ENCODE data around the gene POLR1E.
"Not testable (repeated sequence)": the region's sequence is repeated elsewhere in the genome, so short reads cannot be mapped to it uniquely, and the experiment has no call there.

The POLR1E gene

DNA sequence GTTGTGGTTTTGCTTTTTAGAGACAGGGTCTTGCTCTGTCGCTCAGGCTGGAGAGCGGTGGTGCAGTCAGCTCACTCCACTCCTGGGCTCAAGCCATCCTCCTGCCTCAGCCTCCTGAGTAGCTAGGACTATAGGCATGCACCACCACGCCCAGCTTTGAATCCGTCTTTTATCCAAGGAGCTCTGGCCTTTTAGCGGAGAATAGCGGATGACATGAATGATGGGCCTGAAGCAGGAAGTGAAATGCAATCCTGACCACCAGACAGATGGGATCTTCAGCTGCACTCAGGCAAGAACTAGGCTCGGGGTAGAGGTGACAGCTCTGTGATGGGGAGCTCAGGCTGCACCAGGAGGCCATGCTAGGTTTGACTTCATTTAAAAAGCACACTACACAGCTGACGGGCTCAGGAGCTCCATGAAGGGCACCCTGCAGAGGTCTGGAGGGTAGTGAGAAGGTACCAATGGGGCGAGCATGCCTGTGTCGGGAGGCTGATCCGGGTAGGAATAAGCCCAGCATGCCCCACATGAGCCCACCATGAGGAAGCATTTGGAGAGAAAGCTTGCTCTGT, 21.9 kb downstream of the POLR1E start:
- no peak for DNase-seq

DNA sequence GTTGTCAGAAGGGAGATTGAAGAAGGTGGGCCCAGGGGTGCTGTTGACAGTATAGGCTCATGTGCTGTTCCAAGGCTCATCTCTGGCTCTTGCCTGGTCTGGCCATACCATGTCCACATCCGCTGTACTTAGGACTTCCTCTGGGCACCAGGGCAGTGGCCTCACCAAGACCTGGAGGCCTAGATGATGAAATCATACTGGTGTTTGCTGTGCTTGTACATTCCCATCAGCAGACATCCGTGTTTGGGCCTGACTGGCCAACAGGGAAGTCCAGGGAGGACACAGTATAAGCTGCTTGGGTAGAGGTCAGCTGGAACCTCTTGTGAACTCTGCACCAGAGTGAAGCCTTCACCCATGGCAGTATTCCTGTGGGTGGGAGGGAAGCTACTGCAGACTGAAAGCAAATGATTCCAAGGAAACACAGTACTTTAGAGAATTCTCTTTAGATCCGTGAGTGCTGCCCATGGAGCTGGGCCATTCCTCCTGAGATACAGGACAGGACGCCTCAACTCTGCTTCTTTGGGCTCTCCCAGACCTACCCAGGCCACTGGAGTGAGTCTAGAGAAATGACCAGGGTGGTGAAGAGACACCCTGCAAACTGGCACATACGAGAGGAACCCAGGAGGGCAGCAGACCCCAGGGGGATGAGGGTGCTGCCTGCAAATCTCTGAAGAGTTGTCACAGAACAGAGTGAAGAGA, 22.5 kb downstream of the POLR1E start:
- DNase-seq: no peak

DNA sequence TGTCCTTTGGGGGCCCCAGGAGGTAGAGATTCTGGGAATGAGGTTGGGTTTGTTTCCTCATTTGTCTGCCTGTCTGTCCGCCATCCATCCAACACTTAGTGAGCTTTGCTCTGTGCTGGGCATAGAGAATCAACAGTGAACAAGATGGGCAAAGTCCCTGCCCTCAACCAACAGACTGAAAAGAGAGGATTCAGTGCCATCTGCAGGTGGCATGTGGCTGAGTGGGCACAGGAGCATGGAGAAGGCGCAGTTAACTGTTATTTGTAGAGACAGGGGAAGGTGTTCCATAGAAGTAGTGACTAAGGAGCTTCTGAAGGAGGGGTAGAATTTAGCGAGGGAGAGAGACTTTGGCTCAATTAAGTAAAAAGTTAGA, 23.1 kb downstream of the POLR1E start:
- DNase-seq: no peak

GRCh38 chr9:37509536-37509935, 23.8 kb downstream of the POLR1E start:
- DNase-seq: no peak

GRCh38 chr9:37510053-37510452, 24.3 kb downstream of the POLR1E start:
- not testable (repeated sequence) for DNase-seq

DNA sequence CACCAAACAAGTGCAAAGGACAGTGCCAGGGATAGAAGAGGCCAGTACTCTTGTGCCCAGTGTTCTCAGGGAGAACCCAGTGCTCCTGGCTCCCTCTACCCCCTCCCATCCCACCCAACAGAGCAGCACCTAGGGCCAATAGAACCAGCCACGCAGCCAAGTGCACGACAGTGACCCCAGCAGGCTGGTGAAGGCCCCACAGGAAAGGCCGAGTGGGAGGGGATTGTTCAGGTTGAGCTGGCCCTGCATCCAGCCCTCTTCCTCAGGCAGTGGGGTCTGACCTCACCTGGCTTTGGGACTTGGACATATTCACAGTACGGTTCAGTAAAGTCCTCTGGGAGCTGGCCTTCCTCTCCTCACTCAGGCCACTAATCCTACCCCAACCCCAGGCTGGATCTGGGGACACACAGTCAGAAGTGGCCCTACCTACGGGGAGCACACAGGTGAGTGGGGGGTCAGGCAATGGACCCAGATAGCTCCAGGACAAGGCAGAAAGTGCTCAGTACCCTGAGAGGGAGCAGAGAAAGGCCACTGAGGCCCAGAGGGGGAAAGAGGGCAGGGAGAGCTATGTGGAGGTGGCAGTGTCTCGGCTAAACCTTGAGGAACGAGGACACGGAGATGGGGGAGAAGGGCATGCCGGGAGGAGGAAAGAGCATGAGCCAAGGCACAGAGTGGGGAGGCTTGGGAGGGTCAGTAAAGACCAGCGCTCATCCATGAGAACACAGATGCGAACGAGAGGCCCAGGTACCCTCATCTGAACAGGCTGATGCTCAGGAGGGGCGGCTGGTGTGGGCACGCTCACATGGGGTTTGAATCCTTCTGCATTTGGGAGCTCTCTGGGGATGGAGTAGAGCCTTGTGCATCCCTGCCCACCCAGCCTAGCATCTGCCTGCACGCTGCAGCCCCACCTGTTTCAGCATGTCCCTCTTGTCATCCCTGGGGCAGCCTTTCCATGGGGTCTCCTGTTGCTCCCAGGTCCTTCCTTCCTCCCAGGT, 25.6 kb downstream of the POLR1E start:
- DNase-seq: no peak

DNA sequence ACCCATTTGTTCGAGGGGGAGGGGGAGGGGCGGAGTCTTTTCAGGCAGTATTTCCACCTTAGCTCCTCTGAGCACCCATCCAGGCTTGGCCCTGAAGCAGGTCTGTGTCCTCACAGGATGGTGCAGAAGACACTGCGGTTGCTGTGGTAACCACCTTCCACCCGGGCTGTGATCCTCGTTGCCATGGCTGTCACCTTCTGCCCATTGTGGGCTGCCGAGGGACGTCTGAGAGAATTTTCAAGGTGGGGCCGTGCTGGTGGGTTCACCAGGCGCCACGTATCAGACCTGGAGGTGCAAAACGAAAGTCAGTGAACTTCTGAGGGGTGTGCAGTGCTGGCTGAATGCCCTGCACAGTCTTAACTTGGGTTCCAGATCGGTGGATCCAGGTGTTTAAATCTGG, 26.7 kb downstream of the POLR1E start:
- no peak for DNase-seq

DNA sequence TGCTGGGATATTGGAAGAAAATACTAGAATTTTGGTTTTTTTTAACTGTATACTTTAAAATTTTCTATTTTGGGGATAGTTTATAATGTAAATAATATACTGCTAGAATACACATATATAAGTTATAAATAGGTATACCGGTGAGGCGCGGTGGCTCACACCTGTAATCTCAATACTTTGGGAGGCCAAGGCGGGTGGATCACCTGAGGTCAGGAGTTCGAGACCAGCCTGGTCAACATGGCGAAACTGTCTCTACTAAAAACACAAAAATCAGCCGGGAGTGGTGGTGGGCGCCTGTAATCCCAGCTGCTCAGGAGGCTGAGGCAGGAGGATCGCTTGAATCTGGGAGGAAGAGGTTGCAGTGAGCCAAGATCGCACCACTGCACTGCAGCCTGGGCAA, 28.7 kb downstream of the POLR1E start:
- not testable (repeated sequence) for DNase-seq

- DNase-seq: no peak
Observed at GRCh38 chr9:37514999-37515398, 29.3 kb downstream of the POLR1E start.

DNA sequence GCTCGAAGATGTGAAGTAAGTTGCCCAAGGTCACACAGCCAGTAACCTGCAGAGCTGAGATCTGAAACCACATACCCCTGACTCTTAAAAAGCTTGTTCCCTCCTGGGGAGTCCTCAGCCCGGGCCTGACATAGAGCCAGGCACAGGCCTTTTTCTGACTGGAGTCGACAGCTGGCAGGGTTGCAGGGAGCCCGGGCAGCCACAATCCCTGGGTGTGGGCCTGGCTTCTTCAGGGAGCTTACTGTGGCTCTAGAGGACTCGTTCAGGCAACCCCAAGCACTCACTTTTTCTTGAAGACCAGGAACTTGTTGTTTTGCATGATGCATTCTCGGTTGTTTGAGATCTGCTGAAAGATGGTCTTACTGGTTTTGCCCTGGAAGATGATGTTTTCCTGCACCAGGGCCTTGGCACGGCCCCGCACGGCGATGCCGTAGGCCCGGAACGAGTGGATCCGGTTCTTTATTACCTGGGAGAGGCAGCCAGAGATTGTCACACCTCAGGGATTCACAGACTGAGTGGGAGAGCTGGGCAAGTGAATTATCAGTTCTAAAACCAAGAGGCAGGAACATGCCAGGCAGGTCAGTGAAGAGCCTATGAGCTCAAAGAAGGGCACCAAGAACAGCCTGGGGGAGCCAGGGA, 30.0 kb downstream of the POLR1E start:
- DNase-seq: no peak

DNA sequence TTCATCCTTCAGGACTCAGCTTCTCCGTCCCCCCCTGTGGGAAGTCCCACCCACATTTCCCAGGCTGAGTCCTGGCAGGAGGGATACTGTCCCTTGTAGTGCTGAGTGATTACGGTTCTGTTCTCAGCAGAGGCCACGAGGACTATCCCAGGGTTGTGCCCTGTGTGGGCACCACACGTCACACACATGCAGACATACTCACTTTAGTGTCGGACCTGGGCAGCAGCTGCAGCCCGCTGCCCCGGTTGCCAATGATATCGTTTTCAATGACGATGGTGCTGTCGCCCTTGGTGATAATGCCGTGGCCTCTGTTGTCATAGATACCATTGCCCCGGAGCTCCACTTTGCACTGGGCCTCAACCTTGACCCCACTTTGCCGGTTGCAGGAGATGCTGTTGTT, 32.2 kb downstream of the POLR1E start:
- DNase-seq: no peak

DNA sequence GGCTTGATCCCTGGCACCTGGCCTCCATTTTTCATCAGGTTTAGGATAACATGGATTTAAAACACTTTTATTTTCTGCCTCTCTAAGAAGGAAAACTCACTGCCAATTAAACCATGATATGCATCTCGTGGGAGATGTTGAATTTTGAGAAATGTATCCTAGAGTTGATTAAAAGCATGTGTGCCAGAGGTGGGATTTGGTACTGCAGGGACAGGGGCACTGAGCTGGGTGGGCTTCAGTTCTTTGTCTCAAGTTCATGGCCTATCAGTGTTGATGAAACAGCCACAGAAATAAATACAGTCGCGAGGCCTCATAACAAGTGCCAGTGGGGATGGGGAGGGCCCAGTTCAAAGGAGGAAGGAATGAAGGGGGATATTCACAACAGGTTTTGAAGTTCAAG, 34.9 kb downstream of the POLR1E start:
- DNase-seq: no peak

DNA sequence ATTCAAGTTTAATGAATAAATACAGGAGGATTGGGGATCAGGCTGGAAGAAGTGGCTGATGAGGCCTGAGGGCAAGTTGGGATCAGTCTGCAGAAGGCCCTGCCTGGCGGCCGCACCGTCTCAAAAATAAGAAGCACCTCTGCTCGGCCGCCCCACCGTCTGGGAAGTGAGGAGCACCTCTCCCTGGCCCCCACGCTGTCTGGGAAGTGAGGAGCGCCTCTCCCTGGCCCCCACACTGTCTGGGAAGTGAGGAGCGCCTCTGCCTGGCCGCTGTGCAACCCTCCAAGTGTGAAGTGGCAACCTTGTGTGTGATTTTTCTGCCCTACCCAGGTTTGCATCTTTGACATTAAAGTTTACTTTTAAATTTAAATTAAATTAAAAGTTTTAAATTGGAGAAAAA, 35.4 kb downstream of the POLR1E start:
- no peak for DNase-seq

DNA sequence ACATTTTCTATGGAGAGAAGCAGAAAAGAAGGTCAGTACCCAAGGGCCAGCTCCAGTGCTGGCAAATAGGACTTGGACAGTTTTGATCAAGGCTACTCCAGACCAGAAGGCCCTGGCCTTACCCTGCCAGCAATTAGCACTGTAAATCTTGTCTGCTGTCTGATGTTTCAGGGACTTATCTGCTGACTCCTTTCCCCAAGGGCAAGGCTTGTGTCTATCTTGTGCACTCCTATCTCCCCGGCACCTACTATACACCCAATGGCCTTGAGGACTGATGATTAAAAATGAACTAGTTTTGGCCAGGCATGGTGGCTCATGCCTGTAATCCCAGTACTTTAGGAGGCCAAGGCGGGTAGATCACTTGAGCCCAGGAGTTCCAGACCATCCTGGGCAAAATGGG, 37.2 kb downstream of the POLR1E start:
- no peak for DNase-seq

- no peak for DNase-seq
Observed at GRCh38 chr9:37523916-37524315, 38.2 kb downstream of the POLR1E start.

GRCh38 chr9:37528652-37529471, 43.1 kb downstream of the POLR1E start:
- peak; percentile 79 for DNase-seq

DNA sequence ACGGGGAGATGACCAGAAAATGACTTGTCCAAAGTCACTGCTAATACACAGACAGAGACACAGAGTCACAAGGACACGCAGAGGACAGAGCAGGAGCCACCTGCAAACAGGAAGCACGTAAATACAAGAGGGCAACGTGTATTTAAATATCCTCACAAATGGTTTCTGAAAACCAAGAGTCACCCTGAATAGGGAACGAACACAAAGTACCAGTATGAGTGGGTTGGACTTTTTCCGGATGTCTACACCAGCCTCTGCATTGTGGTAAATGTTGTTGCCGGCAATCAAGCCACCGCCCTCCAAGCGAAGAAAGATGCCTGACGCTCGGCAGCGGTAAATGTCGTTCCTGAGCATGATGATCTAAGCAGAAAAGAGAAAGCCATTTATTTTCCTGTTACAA, 46.0 kb downstream of the POLR1E start:
- DNase-seq: no peak

DNA sequence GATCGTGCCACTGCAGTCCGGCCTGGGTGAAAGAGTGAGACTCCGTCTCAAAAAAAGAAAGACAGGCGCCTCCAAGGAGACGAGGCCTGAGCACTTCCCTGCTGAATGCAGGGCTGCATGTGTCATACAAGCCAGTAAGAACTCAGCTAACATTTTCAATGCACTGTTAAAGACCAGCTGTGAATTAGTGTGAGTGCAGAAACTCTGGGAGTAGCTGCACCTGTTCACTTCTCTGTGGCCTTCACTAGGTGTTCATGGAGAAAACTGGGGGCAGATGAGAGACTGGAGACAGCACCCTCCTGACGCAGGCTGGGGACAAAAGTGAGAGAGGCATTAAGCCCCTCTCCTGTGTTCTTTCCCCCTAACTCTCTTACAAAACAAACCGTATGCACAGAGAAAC, 48.7 kb downstream of the POLR1E start:
- DNase-seq: no peak

DNA sequence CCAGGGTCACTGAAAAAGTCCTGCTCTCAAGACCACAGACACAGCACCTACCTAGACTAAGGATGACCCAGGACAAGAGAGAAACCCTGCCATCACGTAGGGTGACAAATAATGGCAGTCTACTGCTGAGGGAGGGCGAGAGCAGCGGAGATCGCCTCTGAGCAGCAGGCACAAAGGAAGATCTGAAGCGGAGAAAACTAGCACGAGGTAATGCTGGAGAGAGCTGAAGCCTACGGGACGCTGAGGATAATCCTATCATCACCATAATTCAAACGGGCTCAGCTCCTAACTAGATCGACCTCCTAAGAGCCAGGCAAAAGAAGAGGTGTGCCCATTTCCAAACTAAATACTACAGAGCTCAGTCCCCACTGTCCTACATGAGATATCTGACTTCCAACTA, 49.2 kb downstream of the POLR1E start:
- no peak for DNase-seq

DNA sequence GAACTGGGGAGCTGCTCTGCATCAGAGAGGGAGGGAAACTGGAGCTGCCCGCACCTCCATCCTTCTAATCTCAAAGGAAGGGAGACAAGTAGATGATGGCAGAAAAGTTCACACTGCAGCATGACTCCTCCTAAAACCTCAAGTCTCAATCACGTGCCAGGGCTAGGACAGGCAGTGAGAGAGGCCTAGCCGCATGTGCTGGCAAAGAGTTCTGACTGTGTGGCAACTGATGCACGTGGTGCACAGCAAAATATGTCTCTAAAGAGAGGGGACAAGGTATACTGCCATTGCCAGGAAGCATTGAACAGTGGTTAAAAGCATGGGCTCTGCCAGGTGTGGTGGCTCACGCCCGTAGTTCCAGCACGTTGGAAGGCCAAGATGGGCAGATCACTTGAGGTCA, 52.4 kb downstream of the POLR1E start:
- DNase-seq: no peak

DNA sequence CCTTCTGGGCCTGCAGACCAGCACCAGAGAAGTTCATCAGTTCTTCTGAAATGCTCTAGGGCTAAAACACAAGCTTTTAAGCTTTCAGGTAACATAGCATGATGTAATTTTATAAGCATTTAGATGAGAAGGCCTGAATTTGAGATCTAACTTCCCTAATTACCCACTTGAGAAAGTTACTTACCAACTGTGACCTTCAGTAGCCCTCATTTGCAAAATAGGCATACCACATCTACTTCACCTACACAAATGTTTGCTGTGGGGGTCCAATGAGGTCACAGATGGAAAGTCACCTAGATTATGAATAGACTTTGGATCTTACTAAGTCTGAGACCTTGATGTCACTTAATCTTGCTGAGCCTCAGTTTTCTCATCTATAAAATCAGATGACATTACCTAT, 53.9 kb downstream of the POLR1E start:
- no peak for DNase-seq

DNA sequence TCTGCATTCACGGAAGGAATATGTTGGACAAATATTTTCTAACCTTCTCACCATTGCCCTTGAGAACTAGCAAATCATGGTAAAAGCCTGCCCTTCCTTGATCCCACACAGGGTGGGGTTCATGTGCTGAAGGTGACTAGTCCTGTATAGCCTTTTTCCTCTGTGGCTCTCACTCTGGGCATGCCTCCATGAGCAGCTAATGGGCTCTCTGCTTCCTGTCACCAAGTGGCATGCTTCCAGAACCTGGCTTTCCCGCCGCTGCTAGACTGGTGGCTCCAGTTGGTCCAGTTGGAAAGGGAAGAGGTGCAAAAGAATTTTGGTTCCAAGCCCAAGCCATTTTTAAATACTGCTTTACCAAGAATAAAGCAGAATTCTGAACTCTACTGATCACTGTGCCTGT, 54.9 kb downstream of the POLR1E start:
- no peak for DNase-seq

DNA sequence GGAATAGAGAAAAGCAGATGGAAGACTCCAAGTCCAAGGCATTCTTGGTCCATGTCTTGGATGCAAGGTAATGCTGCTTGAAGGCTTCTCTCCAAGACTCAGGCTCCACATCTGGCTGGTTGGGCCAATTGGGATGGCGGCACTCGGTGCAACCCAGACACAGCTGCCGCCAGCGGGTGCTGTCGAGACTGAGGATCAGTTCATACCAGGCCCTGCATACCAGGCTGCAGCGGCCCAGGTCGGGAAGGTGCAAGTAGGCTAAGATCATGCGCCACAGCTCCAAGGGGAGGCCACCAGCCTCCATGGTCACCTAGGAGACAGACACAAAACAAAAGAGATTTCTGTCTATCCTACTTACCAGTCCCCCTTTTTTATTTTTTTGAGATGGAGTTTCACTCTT, 55.7 kb downstream of the POLR1E start:
- DNase-seq: no peak

All from NCI-H2107 (cell line).